ENCODE data around the gene NCLN. TPM values are rescaled to one million over a fixed set of nuclear protein-coding genes. Genes with fewer than 3 reads are reported as not detected.
"Not testable (repeated sequence)": the region's sequence is repeated elsewhere in the genome, so short reads cannot be mapped to it uniquely, and the experiment has no call there.

NCLN gene
- total RNA-seq, 1 donor from 2014 or later = 57.0 TPM

- no peak for DNase-seq (ENCODE audit: low read depth)
- TF ChIP-seq, protein P1, sequence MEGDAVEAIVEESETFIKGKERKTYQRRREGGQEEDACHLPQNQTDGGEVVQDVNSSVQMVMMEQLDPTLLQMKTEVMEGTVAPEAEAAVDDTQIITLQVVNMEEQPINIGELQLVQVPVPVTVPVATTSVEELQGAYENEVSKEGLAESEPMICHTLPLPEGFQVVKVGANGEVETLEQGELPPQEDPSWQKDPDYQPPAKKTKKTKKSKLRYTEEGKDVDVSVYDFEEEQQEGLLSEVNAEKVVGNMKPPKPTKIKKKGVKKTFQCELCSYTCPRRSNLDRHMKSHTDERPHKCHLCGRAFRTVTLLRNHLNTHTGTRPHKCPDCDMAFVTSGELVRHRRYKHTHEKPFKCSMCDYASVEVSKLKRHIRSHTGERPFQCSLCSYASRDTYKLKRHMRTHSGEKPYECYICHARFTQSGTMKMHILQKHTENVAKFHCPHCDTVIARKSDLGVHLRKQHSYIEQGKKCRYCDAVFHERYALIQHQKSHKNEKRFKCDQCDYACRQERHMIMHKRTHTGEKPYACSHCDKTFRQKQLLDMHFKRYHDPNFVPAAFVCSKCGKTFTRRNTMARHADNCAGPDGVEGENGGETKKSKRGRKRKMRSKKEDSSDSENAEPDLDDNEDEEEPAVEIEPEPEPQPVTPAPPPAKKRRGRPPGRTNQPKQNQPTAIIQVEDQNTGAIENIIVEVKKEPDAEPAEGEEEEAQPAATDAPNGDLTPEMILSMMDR (IDR thresholded peaks at IDR 0.05; ENCODE audit: insufficient read depth, low read length, poor library complexity, severe bottlenecking) = no peak
- Histone ChIP-seq H3K36me3 (ENCODE audit: control insufficient read depth, insufficient read depth, low read length) (no peaks in the 10 kb centered on the region), H3K4me3 (ENCODE audit: low read depth, low read length) (no peak overlapping the region), H3K27me3 (ENCODE audit: control insufficient read depth, insufficient read depth, low read length) (peaks cover 16% of the 10 kb centered on the region)
These were observed 48.1 kb downstream of the NCLN start for GRCh38 chr19:3233831-3234230.

DNA sequence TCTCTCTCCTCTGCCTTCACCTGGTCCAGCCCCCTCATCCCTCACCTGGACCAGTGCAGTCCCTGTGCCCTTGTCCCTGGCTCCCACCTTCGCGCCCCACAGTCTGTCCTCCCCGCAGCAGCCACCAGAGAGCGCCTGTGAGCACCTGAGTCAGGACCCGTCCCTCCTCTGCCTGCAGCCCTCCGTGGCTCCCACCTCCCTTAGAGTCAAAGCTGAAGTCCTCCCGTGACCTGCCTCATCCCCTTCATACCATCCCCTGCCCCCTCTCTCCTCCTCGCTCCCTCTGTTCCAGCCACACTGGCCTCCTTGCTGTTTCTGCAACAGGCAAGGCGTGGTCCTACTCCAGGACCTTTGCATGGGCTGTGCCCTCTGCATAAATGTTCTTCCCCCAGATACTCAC is 49.1 kb downstream of the NCLN start:
- Histone ChIP-seq H3K4me3 (ENCODE audit: low read depth, low read length) (no peak overlapping the region), H3K27me3 (ENCODE audit: control insufficient read depth, insufficient read depth, low read length) (peaks cover 6% of the 10 kb centered on the region), H3K36me3 (ENCODE audit: control insufficient read depth, insufficient read depth, low read length) (no peaks in the 10 kb centered on the region)
- TF ChIP-seq, protein P1 (IDR thresholded peaks at IDR 0.05; ENCODE audit: insufficient read depth, low read length, poor library complexity, severe bottlenecking) = peak; percentile 25
- no peak for DNase-seq (ENCODE audit: low read depth)

- not testable (repeated sequence) for H3K36me3 ChIP-seq (ENCODE audit: control insufficient read depth, insufficient read depth, low read length); DNase-seq (ENCODE audit: low read depth); H3K27me3 ChIP-seq (ENCODE audit: control insufficient read depth, insufficient read depth, low read length); H3K4me3 ChIP-seq (ENCODE audit: low read depth, low read length)
These were observed 49.9 kb downstream of the NCLN start for GRCh38 chr19:3235604-3236003.

GRCh38 chr19:3236272-3236671 is 50.5 kb downstream of the NCLN start:
- no peak for DNase-seq (ENCODE audit: low read depth)
- TF ChIP-seq, protein P1 (IDR thresholded peaks at IDR 0.05; ENCODE audit: insufficient read depth, low read length, poor library complexity, severe bottlenecking) = no peak
- peaks cover 3% of the 10 kb centered on the region for H3K27me3 ChIP-seq (ENCODE audit: control insufficient read depth, insufficient read depth, low read length)
- no peak overlapping the region for H3K4me3 ChIP-seq (ENCODE audit: low read depth, low read length)
- H3K36me3 ChIP-seq (ENCODE audit: control insufficient read depth, insufficient read depth, low read length) = no peaks in the 10 kb centered on the region

DNA sequence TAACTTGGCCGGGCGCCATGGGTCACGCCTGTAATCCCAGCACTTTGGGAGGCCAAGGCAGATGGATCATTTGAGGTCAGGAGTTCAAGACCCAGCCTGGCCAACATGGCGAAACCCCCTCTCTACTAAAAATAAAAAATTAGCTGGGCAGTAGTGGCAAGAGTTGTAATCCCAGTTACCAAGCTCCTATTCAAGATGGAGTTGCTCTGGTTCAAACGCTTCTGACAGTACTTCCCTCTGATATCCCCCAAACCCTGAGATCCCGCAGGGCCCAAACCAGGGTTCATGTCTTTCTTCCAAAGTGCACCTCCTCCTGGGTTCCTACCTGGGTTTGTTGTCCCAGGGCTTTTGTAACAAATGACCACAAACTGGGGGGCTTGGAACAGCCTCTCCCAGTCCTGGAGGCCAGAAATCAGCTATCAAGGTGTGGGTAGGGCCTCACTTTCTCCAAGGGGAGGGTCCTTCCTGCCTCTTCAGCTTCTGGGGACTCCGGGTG is 52.4 kb downstream of the NCLN start:
- TF ChIP-seq, protein P1 (IDR thresholded peaks at IDR 0.05; ENCODE audit: insufficient read depth, low read length, poor library complexity, severe bottlenecking) = no peak
- no peaks in the 10 kb centered on the region for H3K36me3 ChIP-seq (ENCODE audit: control insufficient read depth, insufficient read depth, low read length)
- DNase-seq (ENCODE audit: low read depth) = no peak
- H3K27me3 ChIP-seq (ENCODE audit: control insufficient read depth, insufficient read depth, low read length) = peaks cover 3% of the 10 kb centered on the region
- no peak overlapping the region for H3K4me3 ChIP-seq (ENCODE audit: low read depth, low read length)

DNA sequence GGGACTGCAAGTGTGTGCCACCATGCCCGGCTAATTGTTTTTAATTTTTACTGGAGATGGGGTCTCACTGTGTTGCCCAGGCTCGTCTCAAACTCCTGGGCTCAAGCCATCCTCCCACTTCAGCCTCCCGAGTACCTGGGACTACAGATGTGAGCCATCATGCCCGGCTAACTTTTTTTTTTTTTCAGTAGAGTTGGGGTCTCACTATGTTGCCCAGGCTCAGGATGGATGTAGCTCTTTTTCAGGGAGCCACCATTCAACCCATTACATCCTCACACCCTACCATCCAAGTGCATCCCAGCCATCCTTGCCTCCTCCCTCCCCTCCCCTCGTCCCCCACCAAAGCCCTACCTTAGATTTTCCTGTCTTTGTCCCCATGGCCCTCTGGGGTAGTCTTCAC is 53.6 kb downstream of the NCLN start:
- Histone ChIP-seq H3K36me3 (ENCODE audit: control insufficient read depth, insufficient read depth, low read length) (no peaks in the 10 kb centered on the region), H3K4me3 (ENCODE audit: low read depth, low read length) (no peak overlapping the region), H3K27me3 (ENCODE audit: control insufficient read depth, insufficient read depth, low read length) (peaks cover 3% of the 10 kb centered on the region)
- TF ChIP-seq, protein P1 (IDR thresholded peaks at IDR 0.05; ENCODE audit: insufficient read depth, low read length, poor library complexity, severe bottlenecking) = no peak
- DNase-seq (ENCODE audit: low read depth) = no peak

Measured in kidney epithelial cell (primary cell).